HG02571 (cell line): ENCODE measurements around the gene DAB2IP.

ENCODE experiments used
- ATAC-seq: cut with Tn5 transposase; IDR thresholded peaks from one replicate; pipeline ENCODE4 v1.9.1; 2021; ENCODE audit warnings: mild to moderate bottlenecking, moderate library complexity; ENCODE audit not compliant: unreplicated experiment

The DAB2IP gene

DNA sequence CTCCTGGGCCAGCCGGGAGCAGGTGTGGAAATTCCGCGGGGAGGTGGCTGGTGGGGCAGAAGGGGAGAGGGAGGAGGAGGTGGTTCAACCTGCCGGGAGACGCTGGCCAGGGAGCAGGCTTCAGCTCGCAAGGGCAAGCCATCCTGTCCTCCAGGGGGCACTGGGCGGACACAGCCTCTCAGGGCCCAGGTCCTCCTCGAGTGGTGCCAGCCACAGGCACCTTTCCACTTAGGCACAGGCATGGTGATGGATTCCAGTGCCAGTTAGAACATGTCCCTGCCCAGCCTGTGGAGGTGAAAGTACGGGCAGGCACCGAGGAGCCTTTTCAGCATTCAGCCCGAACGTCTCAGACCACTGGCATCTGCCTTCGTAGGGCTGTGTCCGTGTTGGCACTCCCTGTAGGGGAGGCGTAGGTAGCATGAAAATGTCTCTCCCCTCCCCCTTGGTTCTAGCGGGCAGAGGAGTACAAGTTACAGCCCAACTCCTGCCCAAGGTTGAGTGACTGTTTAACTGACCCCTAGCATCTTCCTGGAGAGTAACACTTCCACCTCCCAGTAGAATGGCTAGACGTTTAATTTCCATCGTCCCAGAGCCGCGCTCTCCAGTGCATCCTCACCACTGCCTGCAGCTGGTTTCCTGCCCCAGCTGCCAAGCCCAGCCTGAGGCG is 48.9 kb downstream of the DAB2IP start:
- ATAC-seq: no peak

DNA sequence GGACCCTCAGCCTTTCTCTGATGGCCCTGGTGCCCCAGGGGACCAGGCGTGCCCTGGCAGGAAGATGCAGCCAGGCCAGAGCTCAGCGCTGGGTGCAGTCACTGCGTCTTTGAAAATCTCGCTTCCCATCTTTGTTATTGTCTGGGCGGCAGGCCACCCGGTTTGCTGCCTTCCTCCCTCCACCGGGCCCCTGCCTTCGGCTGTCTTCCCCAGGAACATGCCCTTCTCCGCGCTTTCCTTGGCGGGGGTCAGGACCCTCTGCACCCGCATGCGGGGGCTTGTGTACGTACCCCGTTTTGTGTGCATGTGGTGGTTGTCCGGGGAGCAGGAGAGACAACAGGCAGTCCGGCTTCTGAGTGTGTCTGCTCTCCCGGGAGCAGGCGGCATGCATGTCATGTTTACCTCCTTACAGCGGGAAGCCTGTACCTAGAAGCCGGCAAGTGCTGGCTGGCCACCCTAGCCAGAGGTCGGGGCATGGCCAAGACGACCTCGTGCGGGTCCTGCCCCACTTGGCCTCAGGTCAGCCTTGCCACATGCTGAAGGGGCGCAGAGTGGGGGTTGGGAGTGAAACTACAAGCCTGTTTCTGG is 49.5 kb downstream of the DAB2IP start:
- ATAC-seq: no peak

DNA sequence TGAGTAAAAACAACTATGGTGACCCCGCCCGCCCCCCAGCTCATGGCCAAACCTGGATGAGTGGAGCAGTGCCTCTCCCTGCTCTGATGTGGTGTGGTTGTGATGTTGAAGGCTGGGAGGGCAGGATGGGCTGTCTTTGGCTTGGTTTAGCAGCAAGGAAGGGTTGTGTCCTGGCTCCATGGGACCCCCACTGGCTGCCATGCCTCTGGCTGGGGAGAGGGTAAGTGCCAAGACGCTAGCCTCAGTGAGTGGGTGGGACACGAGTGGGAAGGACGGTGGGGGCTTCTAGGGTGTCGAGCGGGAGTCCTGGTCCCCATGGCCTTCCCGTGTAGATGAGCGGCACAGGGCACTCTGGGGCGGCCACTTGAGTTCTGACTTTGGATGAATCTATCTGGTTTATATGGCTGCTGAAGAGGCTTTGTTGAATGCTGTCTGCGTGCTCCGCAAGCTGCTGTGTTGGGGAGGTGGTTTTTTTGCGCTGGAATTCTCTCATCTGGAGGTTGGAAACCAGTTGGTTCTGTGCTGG is 50.4 kb downstream of the DAB2IP start:
- no peak for ATAC-seq

DNA sequence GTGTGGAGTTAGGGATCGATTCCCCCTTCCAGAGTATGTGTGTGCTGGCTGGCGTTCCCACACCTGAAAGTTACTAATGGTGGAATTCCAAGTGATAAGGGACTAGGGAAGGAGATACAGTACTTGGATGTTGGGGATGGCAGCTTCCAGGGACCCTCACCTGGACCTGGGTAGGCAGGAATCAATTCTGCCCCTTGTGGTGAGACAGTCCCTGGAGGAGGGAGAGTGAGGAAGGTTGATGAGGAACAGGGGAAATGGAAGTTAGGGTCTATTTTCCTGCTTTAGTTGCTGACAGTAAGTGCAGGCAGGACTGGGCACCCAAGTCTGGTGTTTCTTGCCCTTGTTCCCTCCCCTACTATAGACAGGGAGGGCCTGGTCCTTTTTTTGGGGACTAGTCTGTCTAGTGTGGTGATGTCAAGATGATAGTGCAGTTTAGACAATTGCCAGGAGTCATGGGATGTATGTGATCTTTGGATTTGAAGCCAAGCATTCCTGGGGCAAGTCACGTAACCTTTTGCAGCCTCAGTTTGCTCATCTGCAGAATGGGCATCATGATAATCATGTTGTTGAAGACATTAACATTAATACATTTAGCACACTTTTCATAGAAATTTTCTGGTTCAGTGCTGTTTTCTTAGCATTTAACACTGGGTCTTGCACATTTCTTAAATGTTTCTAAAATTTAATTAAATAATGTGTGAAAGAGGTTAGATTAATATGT is 51.7 kb downstream of the DAB2IP start:
- no peak for ATAC-seq

DNA sequence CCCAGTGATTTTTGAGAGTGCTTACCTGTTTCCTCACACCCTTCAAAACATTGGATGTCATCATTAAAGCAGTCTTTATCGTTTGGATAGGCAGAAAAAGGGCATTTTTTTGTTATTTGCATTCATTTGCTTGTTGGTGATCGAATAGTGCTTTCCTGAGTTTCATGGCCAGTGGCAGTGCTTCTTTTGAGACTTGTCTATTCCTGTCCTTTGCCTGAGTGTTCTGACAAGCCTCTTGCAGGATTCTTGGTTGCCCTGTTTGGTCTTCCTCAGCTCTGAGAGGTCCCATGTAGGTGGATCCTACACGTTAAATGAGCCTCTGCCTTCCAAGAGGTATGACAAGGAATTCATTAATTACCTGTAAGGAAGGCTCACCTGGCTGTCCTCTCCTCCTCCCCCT is 52.8 kb downstream of the DAB2IP start:
- ATAC-seq: no peak

DNA sequence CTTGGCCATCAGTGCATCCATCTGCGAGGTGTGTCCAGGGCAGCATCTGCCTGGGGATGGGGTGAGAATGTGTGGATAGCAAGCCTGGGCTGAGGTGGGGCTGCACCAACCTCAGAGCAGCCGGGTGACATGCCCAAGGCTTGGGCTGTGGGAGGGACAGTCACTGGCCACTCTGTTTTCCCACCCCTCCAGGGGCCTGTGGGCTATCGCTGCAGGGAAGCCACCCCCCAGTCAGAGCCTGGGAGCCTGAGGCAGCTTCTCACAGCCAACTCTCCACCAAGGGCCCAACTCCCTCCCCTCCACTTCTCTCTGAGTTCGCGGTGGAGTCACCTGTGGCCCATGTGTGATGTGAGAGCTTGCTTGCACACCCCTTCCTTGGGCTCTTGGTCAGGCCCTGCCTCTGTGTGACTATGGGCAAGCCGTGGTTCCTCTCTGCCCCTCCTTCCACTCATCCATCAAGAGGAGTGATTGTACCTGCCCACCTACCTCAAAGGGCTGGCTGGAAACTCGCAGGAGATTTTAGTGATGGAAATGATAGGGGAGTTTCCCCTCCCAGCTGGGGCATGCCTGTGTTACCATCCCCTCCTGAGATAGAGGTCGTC is 54.8 kb downstream of the DAB2IP start:
- ATAC-seq: no peak

DNA sequence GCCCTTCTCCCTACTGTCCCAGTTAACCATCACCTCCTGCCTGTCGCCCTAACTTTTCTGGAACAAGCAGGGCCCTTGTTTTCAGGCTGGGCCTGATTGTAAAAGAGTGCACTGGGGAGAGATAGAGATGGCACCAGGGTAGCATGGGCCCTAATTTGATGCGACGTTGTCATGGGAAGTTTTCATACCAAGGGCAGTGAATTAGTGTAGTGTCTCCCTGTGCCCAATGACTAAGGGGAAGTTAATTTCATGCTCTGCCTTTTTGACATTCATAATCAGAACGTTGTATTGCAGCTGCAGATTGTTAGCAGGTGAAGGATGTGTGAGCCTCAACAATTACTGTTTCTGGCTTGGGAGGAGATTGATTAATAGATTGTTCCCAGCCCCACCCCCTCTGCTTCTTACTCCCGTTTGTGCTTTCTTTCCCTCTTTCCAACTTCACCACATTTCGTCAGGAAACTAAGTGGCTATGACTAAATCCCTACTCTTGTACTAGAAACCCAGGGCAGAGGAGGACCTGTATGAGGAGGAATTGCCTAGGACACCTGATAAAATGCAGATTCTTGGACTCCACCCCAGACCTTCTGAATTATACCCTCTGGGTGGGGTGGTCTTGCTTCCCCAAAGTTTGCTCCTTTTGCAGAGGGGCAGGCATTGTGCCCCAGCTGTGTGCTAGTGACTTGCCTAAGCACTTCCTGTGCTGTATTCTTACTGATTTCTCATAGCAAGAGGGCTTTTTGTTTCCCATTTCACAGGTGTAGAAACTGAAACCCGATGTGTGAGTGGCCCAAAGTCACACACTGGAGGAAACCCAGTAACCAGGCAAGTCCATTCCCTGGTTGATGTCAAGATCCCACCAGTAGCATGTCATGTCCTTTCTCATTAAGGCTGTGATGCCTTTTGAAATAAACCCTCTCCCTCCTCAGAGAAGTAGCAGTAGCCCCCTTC is 56.3 kb downstream of the DAB2IP start:
- peak; percentile 90 for ATAC-seq

DNA sequence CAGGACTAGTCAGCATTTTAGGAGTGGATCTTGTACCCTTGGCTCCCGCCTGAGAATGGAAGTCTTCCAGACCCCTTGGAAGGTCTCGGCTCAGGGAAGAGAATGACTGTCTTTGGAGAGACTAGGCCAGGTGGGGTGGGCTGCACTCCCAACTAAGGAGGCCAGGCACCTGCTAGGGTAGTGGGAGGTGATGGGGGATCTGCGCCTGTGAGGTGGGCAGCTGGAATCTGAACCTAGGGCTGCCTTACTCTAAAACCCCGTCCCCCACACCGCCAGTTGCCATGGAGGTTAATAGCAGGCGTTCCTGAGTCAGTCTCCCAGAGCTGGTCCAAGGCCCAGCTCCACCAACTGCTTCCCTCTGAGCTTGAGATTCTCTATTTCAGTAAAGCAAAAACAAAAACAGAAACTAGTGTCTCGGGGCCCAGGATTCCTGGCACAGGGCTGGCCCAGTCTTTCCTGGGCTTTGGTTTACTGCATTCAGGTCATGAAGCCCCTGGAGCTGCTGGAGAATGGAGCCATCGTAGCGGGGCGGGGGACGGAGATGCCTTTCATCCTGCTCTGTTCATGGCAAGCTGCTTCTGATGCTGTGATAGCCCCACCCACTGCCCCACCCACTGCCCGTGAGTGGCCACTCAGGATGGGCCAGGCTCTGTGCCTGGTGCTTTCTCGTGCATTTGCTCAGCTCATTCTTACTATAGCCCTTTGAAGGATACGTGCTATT is 57.5 kb downstream of the DAB2IP start:
- ATAC-seq: no peak

DNA sequence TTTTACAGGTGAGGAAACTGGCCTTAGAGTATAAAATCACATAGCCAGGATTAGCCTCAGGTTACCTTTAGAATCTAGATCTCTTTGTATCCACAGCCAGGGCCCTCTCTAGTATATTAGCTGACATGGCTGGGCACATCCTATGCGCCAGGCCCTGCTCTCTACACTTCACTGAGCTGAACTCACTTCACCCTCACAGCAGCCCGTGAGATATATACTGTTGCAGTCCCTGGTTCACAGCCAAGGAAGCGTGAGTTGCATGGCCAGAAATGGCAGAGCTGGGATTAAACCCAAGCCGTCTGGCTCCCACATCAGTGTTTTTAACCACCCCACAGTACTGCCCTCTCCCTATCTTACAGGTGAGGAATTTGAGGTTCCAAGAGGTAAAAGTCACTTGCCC is 58.4 kb downstream of the DAB2IP start:
- no peak for ATAC-seq

DNA sequence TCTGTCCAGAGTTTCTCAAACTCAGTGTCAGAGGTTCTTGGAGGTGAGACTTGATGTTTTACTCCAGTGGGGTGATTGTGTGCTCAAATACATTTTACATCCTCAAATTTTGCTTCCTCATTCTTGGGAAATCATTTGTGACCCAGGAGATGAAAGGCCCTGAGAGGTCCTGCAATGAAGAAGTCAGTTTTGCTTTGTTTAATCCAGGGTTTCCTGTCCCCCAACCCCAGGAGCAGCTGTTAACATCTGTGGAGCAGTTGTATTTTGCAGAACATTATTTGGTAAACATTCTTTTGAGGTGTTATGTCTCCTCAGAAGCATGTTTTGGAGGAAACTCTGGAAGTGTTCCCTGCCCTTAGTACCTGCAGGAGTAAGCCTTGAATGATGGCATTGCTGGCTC is 59.8 kb downstream of the DAB2IP start:
- no peak for ATAC-seq

DNA sequence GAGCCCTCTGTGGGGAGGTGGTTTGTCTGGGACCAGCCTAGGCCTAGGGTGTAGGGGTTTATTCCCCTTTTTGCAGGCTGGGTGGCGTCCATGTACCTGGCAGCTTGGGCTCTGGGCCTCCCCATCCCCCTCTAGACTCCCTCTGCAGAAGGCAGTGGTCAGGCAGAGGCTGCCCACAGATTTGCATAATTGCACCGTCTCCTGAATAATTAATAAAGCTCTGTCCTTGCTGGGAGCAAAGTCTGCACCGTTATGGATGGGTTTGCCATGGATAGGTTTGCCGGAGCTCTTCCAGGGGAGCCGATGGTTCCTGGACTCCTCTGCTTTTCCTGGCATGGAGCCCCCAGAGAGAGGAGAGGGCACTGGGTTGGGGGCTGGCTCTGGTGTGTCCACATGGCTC is 60.4 kb downstream of the DAB2IP start:
- ATAC-seq: no peak

DNA sequence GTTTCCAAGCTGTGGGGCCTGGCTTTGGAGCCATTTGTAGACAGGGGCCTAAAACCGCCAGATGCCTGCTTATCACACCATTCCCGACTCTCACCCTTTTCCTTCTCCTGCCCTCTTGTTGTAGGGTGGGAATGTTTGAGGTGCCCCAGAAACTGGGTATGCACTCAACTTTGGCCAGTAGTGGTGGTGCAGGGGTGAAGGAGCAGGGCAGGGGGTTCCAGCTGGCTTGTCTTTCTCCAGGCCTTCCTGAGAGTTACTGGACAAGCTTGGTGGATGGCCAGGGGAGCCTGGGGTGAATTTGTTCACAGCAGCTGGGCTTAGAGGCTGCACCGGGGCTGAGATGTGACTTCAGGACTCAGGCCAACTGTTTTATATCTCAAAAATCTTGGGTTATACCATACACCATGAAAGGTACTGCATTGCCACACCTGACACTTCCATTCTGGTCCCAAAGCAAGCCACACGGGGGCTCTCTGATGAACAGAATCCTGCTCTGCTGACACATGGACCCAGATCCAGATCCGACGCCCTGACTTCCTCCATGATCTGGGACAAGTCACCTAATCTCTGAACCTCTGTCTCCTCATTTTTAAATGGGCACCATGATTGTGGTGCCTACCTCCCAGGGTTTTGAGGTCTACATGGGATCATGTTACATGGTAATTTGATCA is 62.1 kb downstream of the DAB2IP start:
- no peak for ATAC-seq

DNA sequence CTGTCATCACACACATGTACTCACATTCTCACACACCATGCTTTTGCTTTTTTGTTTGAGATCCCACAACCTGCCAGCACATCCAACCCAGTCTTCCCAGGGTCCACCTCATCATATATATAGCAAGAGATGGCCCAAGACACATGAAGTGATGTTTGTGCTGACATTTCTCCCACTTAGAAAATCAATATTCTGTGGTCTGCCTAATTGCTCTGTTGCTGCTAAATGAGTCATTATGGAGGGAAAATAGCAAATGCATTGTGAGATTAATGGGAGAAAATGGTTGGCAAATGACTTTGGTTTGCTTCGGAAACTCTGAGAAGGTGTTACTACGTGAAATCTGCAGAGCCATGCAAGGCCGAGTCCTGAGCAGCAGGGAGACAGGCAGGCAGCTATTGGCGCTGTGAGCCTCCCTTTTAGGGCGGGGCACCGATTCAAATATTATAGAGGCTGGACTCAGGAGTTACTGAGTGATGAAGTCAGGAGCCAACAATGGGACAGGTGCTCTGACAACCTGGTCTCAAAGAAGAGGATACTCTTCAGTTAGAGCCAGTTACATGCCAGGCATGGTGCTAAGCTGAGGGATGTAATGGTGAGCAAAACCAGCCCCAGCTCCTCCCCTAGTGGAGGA is 62.8 kb downstream of the DAB2IP start:
- no peak for ATAC-seq

DNA sequence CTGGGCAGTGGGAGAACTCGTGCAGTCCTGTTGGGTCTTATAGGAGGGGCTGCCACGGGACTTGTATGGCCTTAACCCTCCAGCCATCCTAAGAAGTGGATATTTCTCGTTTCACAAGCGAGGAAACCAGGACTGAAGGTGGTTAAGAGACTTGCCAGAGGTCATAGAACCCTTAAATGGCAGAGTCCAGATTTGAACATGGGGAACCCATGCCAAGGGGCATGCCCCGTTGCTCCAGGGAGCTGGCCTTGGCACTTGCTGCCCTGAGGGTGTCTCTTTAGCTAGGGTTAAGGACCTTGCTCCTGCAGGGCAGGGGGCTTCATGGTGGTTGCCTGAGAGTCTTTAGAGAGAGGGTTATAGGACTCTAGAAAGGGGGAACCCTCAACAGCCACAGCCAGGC is 63.4 kb downstream of the DAB2IP start:
- ATAC-seq: no peak

DNA sequence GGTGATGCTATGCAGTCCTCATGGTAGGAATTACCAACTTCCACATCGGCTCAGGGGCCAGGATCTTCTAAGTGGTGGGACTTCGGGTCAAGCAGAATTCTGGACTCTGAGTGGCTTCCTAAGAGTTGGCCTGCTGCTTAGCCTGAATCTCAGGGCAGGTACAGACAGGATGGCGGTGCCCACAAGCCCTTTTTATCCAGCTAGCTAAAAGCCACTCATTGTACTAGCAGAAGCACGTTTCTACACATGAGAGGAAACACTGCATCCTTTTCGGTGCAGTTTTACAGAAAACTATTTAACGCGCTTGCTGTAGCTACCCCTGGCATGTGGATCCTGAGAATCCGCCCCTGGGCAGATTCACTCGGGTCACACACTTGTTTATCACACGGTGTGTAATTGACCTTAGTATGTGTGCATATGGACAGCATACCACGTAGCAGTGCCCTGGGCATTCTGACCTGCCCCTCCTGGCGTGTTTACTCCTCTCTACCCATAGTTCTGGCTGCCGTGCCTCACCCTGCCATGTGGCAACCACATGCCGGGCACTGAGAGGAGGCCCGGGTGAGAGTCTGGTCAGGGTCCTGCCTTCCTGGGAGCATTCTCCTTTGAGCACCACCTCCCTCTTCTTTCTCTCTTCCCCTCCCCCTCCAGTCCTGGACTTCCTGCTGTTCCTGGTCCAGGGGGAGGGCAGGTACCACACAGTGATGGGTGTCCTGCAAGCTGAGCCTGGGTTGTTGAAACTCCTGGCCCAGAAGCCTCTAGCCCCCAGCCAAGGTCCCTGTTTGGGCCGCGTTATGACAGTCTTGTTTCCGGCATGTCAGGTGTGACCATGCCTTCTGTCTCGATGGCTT is 65.9 kb downstream of the DAB2IP start:
- no peak for ATAC-seq

DNA sequence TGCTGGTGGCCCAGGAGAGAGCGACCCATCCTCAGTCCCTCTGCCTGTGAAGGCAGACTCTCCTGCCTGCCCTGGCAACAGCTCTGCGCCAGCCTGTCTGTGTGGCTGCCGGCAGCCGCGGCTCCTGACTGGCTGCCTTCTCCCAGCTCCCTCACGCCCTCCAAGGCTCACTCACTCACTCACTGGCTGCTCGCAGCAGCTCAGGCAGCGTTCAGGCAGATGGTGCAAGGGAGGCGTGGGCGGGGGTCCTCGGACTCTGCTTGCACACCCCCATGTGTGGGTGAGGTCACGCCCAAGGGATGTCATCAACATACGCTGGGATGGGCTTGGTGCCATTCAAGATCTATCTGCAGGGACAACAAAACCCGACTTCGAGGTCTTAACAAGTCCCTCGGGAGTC is 66.7 kb downstream of the DAB2IP start:
- ATAC-seq: no peak

DNA sequence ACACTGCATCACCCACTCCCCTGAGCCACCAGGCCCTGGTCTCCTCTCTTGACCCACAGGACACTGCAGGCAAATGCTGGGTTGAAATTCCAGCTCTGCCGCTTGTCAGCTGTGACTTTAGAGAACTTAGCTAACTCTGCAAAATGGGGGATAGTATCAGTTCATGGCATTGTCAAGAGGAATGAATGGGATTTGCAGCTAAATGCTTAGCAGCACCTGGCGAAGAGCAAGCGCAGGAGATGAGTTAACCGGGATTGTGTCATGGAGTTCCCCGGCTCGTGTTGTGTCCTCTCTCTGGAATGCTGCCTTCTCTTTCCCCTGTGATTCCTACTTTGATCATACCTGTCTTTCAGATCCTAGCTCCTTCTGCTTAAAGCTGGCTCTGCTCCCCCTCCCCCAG is 67.1 kb downstream of the DAB2IP start:
- ATAC-seq: no peak
